Measurements from ENCODE around the gene SLIT3.
"Not testable (repeated sequence)": the region's sequence is repeated elsewhere in the genome, so short reads cannot be mapped to it uniquely, and the experiment has no call there.

The SLIT3 gene

DNA sequence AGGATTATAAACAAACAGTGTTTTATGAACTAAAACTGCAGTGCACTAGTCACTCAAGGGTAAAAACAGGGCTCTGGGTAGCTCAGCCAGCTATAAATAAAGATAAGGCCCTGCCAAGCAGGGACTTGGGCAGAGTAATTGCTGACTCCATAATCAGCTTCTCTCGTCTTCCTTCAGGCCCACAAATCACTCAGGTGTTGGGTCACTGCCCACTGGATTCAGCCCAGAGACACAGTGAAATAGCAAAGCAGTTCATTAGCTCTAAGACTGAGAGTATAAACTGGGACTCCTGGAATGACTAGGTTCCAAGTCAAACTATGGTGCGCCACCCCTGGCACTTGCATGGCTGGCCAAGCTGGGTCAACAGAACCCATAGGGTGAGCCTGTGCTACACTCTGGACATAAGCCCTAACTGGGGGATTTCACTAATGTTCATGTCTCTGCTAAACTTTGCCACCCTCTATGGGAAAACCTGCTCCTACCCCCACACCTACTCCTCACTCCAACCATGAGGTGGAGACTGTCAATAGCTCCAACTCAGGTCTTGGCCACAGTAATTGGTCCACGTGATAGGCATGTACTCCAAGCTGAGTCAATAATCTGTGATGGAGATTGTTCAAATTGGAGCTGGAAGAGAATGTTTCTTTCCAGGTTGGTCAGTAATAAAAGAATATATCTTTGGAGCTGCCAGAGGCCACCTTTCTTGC is 158.5 kb downstream of the SLIT3 start:
- no peak for DNase-seq (ENCODE audit: low read depth, low spot score)

DNA sequence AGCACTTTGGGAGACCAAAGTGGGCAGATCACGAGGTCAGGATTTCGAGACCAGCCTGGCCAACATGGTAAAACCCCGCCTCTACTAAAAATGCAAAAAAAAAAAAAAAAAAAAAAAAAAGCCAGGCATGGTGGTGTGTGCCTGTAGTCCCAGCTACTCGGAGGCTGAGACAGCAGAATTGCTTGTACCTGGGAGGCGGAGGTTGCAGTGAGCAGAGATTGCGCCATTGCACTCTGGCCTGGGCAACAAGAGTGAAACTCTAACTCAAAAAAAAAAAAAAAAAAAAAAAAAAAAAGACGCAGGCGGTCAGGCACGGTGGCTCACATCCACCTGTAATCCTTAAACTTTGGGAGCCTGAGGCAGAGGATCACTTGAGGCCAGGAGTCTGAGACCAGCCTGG is 160.7 kb downstream of the SLIT3 start:
- not testable (repeated sequence) for DNase-seq (ENCODE audit: low read depth, low spot score)

DNA sequence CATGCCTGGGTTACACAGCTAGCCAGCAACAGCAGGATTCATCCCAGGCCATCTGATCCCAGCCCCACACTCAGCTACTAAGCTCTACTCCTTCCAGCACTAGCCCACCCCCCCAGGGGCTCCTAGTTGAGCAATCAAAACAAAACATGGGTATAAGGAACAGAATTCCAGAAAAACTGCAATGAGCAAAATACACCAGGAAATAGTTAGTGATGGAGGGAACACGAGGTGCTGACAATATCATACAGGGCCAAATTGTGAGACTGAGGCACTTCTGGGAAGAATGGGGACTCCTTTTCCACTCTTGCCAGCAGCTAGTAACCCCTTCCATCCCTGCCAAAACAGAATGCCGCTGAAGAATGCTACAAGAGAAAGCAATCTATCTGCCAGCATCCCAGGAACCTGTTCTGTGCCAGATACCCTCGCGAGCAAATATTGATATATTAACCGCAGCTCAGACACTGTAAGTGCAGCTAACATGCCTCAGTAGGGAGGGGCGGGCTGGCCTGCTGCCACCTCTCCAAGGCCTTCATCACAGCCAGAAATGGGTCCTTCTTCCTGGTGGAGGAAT is 161.4 kb downstream of the SLIT3 start:
- no peak for DNase-seq (ENCODE audit: low read depth, low spot score)

DNA sequence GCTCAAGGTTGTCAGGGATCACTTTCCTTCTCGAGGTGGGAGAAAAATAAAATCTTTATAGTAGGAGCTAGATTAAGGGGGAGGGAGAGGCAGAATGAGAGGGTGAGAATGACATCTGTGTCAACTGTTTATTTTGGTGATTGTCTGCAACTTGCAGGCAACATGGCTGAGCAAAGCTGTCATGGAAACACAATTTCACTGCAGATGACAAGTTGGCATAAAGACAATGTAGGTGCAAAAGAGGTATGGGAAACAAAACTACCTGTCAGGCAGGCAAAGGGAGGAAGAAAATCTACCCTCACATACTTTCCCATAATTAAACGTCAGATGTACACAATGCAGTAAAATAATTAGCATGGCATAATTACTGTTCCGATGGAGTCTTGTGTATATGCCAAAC is 167.4 kb downstream of the SLIT3 start:
- no peak for DNase-seq (ENCODE audit: low read depth, low spot score)

DNA sequence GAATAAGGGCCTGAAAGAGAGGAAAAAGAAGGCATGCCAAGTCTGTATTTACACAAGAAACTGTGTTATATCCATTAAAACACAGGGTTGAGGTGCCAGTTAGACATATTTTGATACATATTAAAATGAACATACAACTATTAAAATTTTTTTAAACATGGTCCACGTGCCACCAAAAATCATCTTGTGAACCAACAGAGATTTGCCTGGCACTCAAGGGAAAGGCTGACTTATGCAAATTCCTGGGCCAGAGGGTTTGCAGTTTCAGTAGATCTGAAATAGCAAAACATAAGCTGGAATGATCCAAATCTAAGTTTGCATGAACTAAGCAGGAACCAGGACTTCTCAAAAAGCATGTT is 168.7 kb downstream of the SLIT3 start:
- DNase-seq (ENCODE audit: low read depth, low spot score) = no peak

DNA sequence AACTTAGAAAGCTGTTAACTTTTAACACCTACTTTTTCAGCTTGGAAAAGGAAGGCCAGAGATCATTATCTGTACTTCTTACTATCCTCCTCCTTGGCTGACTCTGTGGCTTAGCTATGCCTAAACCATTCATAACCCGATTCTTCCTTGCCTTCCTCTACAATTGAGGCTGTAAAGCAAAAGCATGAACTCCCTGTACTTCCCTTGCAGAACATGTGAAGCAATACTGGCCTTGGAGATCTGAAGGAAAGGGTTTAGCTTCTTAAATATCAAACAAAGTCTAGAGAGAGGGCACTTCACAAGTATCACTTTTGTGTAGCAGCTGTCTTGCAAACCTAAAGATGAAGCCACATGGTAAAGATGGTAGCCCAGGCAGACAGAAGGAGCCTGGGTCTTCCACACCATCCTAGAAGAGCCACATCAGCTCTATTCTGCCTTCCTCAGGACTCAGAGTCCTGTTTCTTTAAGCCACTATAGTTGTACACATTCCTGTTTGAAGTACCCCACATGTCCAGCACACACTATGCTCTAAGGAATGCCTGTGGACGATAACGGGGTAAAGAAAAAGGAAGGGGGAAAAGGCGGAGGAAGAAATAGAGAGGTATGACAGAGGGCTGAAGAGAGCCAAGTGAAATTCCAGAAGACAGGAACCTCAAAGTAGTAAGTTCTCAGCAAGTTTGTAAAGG is 169.2 kb downstream of the SLIT3 start:
- no peak for DNase-seq (ENCODE audit: low read depth, low spot score)

DNA sequence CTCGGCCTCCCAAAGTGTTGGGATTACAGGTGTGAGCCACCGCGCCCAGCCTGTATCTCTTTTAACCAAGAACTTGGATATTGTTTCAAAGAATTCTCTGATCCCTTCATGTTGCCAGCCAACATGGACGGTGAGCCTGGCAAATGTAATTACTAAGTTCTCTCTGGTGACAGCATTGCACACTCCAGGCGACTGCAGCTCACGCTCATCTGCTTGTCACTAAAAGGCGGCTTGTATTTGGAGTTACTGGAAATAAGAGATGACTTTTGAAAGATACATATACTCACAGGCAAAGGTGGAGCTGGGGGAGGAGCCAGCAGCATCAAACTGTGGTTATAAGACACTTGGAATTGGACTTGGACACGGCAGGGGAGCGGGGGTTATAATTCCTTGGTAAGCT is 172.3 kb downstream of the SLIT3 start:
- no peak for DNase-seq (ENCODE audit: low read depth, low spot score)

DNA sequence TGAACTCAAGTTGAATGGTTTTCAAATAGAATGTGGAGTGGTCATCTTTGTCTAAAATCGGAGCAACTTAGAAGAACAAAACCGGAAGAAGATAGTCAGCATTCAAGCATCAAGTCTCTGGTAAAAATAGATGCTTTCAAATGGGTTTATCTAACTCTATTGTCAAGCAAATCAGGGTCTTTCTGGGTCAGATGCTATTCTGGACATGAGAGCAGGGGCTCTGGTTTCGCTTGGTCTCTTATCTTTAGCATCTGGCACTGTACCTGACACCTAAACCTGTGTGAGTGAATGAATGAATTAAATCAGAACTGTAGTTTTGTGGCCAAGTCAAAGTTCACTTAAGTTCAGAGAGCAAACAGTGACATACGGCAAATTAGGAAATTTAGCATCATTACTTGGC is 173.5 kb downstream of the SLIT3 start:
- no peak for DNase-seq (ENCODE audit: low read depth, low spot score)

DNA sequence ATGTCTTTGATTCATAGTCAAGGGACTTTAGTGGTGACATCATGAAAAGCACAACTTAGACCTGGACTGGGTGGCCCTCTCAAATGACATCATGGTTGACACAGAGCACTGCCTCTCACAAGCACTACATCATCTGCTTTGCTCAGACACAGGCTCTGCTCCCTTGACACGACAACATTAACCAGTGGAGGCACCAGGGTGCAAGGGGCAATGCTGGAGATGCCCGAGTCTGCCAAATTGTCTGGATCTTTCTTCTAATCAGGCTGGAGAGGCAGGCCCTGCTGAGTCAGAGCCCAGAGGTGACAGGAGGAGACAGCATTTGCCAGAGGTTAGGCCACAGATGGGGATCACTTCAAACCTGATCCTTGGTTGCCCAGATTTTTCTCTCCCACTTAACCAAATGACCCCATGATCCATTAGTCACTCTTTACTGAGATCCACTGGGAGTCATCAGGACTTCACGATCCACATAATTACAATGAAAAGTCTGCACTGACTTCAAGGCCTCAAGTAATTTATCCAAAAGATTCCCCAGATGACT is 174.4 kb downstream of the SLIT3 start:
- no peak for DNase-seq (ENCODE audit: low read depth, low spot score)

DNA sequence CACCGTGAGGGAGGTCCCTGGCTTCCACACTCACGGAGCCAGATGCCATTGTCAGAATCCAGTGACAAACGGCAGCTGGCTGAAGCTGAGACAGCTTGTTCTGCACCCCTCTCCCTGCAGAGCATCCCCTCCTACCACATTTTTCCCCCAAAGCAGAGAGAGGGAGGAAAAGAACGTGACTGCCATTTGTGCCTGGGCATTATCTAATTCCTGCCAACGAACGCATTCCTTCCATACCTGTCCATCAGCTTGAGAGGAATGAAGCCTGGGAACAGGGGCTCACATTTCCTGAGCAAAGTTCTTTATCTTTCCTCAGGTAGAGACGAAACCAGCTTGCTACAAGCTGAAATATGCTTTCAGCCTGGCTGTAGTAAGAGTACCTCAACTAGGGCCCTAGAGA is 175.4 kb downstream of the SLIT3 start:
- peak; percentile 42 for DNase-seq (ENCODE audit: low read depth, low spot score)

DNA sequence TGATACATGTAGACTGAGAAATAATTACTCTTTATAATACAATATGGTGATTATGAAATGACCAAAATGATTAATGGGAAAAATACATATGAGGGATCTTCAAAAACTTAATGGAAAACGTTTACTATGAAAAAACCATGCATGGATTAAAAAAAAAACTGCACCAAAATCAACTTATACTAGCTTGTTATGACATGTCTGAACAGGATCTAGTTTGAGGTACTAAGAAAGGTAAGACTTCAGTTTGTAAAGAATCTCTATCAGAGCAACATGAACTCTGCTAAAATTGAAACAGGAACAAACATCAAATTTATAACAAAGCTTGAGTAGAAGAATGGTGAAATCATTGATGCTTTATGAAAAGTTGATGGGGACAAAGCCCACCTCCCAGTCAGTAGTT is 178.0 kb downstream of the SLIT3 start:
- DNase-seq (ENCODE audit: low read depth, low spot score) = no peak

DNA sequence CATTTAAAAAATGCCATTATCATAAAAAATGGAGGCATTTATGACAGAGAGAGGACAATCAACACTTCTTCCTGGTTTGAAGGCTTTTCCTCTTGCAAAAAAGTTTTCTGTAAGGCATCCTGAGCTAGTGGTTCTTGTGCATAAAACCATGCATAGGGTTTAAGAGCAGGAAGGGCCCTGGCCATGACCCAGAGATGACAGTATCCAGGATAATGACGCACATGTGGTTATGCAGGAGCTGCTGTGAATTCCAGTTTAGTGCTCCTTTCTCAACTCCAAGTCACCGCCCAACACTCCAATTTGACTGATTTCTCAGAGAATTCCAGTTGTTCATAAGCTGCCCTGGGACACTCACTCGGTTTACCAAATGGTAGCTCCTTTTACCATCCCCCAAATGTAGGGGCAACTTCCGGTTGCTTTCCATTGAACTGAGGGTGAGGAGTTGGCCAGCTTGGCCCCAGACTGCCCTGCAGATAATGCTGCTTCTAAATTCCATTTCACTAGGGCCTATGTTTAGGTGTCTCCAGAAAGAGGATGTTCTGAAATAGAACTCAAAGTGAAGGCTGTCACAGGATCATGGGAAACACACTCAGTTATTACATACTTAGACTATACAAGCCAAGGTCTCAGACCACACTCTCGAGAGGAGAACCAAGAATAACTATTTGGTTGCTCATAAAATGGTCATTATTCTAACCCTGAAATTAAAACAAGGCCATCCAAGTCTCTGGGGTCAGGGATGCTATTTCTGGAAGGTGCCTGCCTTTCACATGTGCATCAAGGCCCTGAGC is 179.1 kb downstream of the SLIT3 start:
- DNase-seq (ENCODE audit: low read depth, low spot score) = no peak

DNA sequence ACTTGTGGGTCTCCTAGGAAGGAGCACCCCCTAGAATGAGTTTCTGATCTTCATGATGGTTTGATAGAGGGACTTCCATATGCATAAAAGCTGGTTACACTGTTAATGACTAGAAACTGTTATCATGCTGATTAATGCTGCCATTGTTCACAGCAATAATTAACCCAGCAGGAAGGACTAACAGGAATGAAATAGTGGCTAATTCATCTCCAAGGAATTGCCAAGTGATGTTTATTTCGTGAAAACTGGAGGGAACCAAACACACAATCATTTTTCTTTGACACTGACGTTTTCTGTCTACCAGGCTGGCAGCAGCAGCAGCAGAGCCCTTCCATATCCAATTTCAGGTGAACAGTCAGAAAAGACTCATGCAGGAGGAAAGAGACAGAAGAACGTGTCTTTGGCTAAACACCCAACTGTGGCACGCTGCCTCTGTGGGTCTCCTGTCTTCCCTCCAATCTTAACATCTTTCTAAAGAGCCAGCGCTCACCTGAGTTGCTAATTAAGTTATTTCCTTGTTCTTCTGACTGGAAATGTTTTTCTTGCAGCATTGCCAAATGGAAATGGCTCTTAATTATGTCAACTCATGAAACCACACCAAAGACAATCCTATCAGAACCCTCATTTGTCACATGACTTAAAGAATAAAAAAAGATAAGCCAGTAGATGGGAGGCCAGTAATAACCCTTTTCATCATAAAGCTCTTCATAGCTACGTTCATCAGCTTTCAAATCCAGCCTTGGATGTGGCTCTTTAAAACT is 181.5 kb downstream of the SLIT3 start:
- no peak for DNase-seq (ENCODE audit: low read depth, low spot score)

DNA sequence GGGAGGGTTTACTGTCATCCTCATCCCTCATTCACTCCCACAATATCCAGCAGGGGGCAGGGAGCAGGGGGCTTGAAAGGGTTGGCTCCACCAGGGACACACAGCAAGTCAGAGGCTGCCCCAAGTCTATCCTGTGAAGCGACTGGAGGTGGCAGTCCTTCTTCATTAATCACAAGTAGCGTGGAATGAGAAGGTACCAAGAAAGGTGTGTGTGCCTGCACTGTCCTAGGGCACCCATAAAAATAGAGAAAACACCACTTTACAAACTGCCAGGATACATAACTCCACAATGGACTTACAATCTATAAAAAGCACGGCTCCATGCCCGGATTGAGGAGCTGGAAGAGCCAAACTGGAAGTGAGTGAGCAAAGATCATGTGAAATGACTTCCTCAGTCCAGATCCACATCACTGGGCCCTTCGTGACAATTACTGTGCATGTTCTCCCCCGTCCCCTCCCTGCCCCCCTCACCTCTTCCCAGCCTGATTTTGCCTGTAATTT is 183.9 kb downstream of the SLIT3 start:
- peak; percentile 91 for DNase-seq (ENCODE audit: low read depth, low spot score)

DNA sequence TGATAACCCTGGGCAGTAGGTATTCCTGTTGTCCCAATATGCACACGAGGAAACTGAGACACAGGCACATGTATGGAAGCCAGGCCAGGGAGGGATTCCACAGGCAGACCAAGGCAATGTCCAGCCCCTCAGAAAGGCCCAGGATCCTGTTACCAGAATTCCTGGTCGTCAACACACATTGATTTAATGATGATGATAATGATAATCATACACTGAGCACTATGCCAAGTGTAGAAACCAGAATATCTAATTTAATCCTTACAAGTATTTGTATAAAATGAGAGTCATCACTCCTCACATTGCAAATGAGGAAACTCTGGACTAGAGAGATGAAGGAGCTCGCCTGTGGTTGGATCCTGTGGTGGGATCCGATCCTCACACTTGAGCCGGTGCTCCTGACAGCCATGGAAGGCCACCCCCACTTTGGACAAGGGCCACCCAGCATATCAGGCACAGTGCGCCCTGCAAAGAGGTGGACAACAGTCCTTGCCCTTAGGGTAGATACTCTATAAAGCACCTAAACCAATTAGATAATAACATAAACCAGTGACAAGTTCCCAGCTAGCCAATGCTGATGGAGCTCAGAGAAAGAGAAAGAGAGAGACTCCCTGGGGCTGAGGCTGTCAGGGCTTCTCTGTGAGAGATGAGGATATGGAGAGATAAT is 185.3 kb downstream of the SLIT3 start:
- no peak for DNase-seq (ENCODE audit: low read depth, low spot score)

DNA sequence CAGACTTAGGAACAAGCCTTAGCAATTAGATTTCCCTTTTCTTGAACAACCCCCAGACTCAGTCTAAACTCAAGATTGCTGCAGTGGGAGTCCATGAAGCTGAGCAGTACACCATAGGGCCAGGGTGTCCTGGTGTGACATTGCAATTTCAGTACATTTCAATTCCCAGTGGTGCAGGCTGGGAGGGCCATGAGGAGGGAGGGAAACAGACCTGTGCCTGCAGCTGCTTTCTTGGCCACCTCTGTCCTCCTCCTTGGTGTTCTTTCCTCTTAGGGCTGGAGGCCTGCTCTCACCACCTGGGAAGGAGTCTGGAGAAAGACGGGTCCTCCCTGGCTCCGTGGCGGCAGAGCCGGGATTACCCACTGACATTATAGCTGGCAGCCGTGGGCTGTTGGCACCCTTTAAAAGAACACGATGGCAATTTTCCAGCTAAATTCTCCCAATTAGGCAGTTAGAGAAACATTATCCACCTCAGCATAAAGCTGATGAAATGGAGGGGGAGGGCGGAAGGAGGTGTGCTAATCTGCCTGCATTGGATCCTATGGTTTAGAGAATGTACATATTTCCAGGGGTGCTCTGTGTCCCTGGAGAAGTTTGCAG is 186.4 kb downstream of the SLIT3 start:
- no peak for DNase-seq (ENCODE audit: low read depth, low spot score)

DNA sequence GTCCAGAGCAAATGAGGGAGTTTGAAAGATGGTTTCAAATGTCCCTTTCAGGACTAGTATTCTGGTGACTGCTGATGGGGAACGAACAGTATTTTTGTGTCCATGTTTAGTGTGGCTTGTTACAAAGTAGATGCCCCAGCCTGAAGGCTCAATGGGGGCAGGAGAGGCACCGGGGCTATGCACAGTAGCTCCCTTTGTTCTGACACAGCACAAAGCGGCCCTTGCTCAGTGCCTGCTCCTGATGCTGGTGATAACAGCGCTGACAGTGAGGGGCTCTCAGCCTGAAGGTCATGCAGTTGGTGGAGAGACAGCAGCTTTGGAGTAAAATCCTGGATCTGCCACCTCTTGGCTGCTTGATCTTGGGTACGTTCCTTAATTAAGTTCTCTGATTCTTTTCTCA is 188.9 kb downstream of the SLIT3 start:
- no peak for DNase-seq (ENCODE audit: low read depth, low spot score)

DNA sequence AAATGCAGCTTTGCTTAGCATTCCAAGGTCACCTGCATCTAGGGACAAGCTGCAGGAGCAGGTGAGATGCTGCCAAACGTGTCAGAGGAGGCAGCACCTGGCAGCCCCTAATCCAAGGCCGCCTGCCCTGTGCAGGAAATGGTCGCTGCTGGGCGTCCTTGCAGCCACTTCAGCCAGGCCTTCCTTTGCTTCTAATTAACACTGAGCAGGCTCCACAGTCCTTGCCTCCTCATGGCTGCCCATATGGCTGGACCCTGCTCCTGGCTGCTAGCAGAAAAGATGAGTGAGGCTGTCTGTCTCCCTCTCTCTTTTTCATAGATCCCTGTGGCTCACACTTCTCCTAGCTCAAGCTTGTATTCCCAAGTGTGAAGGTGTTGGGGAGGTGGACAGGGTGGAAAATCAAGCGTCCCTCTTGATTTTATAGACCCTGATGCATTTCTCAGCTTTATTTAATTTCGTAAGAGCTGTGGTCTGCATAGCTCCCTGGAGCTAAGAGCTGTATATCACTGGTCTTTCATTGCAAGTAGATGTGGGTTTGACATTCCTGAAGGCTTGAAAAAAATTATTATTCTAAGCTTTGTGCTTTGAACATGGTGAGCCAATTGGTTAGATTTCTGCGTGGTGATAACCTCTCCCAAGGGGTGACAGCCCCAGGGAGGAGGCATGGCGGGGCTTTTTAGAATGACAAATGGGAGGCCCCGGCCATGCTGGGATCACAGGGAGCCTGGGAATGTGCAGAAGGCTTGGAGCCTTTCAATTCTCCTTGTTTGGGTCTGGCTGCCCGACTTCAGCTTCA is 193.8 kb downstream of the SLIT3 start:
- DNase-seq (ENCODE audit: low read depth, low spot score) = peak; percentile 39

DNA sequence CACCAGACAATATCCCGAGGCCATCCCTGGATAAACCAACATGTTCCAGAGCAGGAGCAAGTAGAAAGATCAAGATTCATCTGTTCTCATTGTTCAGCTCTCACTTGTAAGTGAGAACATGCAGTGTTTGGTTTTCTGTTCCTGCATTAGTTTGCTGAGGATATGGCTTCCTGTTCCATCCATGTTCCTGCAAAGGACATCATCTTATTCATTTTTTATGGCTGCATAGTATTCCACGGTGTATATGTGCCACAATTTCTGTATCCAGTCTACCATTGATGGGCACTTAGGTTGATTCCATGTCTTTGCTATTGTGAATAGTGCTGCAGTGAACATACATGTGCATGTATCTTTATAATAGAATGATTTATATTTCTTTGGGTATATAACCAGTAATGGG is 195.4 kb downstream of the SLIT3 start:
- not testable (repeated sequence) for DNase-seq (ENCODE audit: low read depth, low spot score)
